GM21367 (cell line): ENCODE measurements around the gene GALNT13.

Experiments used
- ATAC-seq: cut with Tn5 transposase; IDR thresholded peaks from one replicate; pipeline ENCODE4 v1.9.1; 2021; ENCODE audit not compliant: unreplicated experiment

Gene GALNT13

GRCh38 chr2:154289870-154290269 is 418.1 kb downstream of the GALNT13 start:
- ATAC-seq = no peak

- ATAC-seq = no peak
Observed at GRCh38 chr2:154291511-154291910, 419.8 kb downstream of the GALNT13 start.

- ATAC-seq = no peak
Observed at GRCh38 chr2:154291927-154292326, 420.2 kb downstream of the GALNT13 start.

GRCh38 chr2:154293864-154294263 is 422.1 kb downstream of the GALNT13 start:
- no peak for ATAC-seq

GRCh38 chr2:154306266-154306970 is 434.7 kb downstream of the GALNT13 start:
- ATAC-seq = no peak

- ATAC-seq = no peak
Observed at GRCh38 chr2:154307007-154307406, 435.3 kb downstream of the GALNT13 start.

- no peak for ATAC-seq
Observed at GRCh38 chr2:154324601-154325000, 452.9 kb downstream of the GALNT13 start.

GRCh38 chr2:154329510-154329909 is 457.8 kb downstream of the GALNT13 start:
- no peak for ATAC-seq

- ATAC-seq = no peak
Observed at GRCh38 chr2:154331784-154332183, 460.1 kb downstream of the GALNT13 start.

- ATAC-seq = no peak
Observed at GRCh38 chr2:154336201-154336600, 464.5 kb downstream of the GALNT13 start.

GRCh38 chr2:154338352-154338967 is 466.7 kb downstream of the GALNT13 start:
- no peak for ATAC-seq

- no peak for ATAC-seq
Observed at GRCh38 chr2:154343282-154343681, 471.6 kb downstream of the GALNT13 start.

GRCh38 chr2:154350911-154351310 is 479.2 kb downstream of the GALNT13 start:
- no peak for ATAC-seq

- ATAC-seq = no peak
Observed at GRCh38 chr2:154361276-154361675, 489.6 kb downstream of the GALNT13 start.

- ATAC-seq = no peak
Observed at GRCh38 chr2:154368153-154368552, 496.4 kb downstream of the GALNT13 start.

- ATAC-seq = no peak
Observed at GRCh38 chr2:154370873-154371272, 499.2 kb downstream of the GALNT13 start.

- no peak for ATAC-seq
Observed at GRCh38 chr2:154374416-154374815, 502.7 kb downstream of the GALNT13 start.

- ATAC-seq = no peak
Observed at GRCh38 chr2:154375579-154375931, 503.8 kb downstream of the GALNT13 start.

- ATAC-seq = no peak
Observed at GRCh38 chr2:154381931-154382794, 510.4 kb downstream of the GALNT13 start.

- no peak for ATAC-seq
Observed at GRCh38 chr2:154386186-154386585, 514.5 kb downstream of the GALNT13 start.

- no peak for ATAC-seq
Observed at GRCh38 chr2:154391051-154391450, 519.3 kb downstream of the GALNT13 start.

- ATAC-seq = no peak
Observed at GRCh38 chr2:154392256-154392655, 520.5 kb downstream of the GALNT13 start.
